PC-9 (cell line): ENCODE results near the gene ZDHHC1. TPM values are rescaled to one million over a fixed set of nuclear protein-coding genes. Genes with fewer than 3 reads are reported as not detected.

Source experiments
- BruUV-seq: library from RNA; stranded (reverse); fragments of 400-500 nt; replicated peaks from 2 replicates; lab custom pipeline; 2021; lab: Mats Ljungman, UMichigan
- CTCF ChIA-PET: fragments of 300-600 bp; sonication (Branson Sonifier 250); formaldehyde crosslinking; loops from one replicate; lab custom pipeline; 2022; ENCODE audit warnings: antibody characterized with exemption; lab: Charles Lee
- POLR2A ChIA-PET: fragments of 300-600 bp; sonication (Branson Sonifier 250); formaldehyde crosslinking; loops from one replicate; lab custom pipeline; 2022; ENCODE audit warnings: antibody characterized with exemption; ENCODE audit not compliant: unreplicated experiment; lab: Charles Lee
- DNase-seq, 2 experiments: peaks; one replicate each; pipeline versions ENCODE4 v3.0.0 to v3.0.0-alpha.2; 2015 to 2022; ENCODE audit warnings: mixed read lengths in 1 of 2
- H2AFZ ChIP-seq: fragments of 200-600 bp; sonication (generic); 2 replicates; pipeline ENCODE4 v1.8.1; 2017; ENCODE audit warnings: antibody characterized with exemption
- H3F3A ChIP-seq: fragments of 200-600 bp; sonication (generic); 2 replicates; pipeline ENCODE4 v1.8.1; 2017; ENCODE audit warnings: antibody characterized with exemption, mild to moderate bottlenecking, low read depth; ENCODE audit not compliant: insufficient read depth
- H3K27ac ChIP-seq: fragments of 200-600 bp; sonication (generic); 2 replicates; pipeline ENCODE4 v1.6.1; 2016; ENCODE audit warnings: mixed run types
- H3K27me3 ChIP-seq: fragments of 200-600 bp; sonication (generic); 2 replicates; pipeline ENCODE4 v1.6.1; 2016; ENCODE audit warnings: low read depth, mixed run types; ENCODE audit not compliant: insufficient read depth
- H3K36me3 ChIP-seq: fragments of 200-600 bp; sonication (generic); 2 replicates; pipeline ENCODE4 v1.6.1; 2016; ENCODE audit warnings: low read depth, mixed run types
- H3K4me1 ChIP-seq: fragments of 200-600 bp; sonication (generic); replicated peaks from 2 replicates; pipeline ENCODE4 v1.6.1; 2016; ENCODE audit warnings: mixed run types; ENCODE audit not compliant: insufficient read depth
- H3K4me2 ChIP-seq: fragments of 200-600 bp; sonication (generic); 2 replicates; pipeline ENCODE4 v1.6.1; 2017; ENCODE audit warnings: mixed run types
- H3K4me3 ChIP-seq: fragments of 200-600 bp; sonication (generic); 2 replicates; pipeline ENCODE4 v1.6.1; 2016; ENCODE audit warnings: mixed run types
- H3K79me2 ChIP-seq: fragments of 200-600 bp; sonication (generic); 2 replicates; pipeline ENCODE4 v1.6.1; 2017; ENCODE audit warnings: low read depth, mixed run types
- H3K9me2 ChIP-seq: fragments of 200-600 bp; sonication (generic); 2 replicates; pipeline ENCODE4 v1.8.1; 2017; ENCODE audit warnings: mild to moderate bottlenecking; ENCODE audit not compliant: insufficient read depth
- H3K9me3 ChIP-seq: fragments of 200-600 bp; sonication (generic); 2 replicates; pipeline ENCODE4 v1.8.1; 2016; ENCODE audit warnings: low read depth; ENCODE audit not compliant: insufficient read depth
- H4K20me1 ChIP-seq: fragments of 200-600 bp; sonication (generic); 2 replicates; pipeline ENCODE4 v1.8.1; 2017; ENCODE audit not compliant: insufficient read depth
- EZH2 ChIP-seq: fragments of 200-600 bp; sonication (generic); IDR thresholded peaks from 2 replicates; pipeline ENCODE4 v1.8.0; 2017; ENCODE audit warnings: antibody characterized with exemption, low read depth
- intact Hi-C: fragments of 100-400 bp; cut with micrococcal nuclease; formaldehyde crosslinking; loops from one replicate; pipeline ENCODE4 v1.10.0; 2022; ENCODE audit not compliant: unreplicated experiment
- total RNA-seq: library from RNA; stranded (reverse); gene quantifications from 2 replicates; pipeline ENCODE4 v1.2.3, GENCODE V29; 2021
- TF ChIP-seq, protein P1 (sequence below): fragments of 200-600 bp; sonication (generic); conservative IDR thresholded peaks from 2 replicates; pipeline ENCODE4 v1.6.1; 2017; ENCODE audit warnings: mixed run types, antibody characterized with exemption, mild to moderate bottlenecking, moderate library complexity

ZDHHC1 gene
- total RNA-seq, 1 experiment from 2014 or later: 12.8 TPM

DNA sequence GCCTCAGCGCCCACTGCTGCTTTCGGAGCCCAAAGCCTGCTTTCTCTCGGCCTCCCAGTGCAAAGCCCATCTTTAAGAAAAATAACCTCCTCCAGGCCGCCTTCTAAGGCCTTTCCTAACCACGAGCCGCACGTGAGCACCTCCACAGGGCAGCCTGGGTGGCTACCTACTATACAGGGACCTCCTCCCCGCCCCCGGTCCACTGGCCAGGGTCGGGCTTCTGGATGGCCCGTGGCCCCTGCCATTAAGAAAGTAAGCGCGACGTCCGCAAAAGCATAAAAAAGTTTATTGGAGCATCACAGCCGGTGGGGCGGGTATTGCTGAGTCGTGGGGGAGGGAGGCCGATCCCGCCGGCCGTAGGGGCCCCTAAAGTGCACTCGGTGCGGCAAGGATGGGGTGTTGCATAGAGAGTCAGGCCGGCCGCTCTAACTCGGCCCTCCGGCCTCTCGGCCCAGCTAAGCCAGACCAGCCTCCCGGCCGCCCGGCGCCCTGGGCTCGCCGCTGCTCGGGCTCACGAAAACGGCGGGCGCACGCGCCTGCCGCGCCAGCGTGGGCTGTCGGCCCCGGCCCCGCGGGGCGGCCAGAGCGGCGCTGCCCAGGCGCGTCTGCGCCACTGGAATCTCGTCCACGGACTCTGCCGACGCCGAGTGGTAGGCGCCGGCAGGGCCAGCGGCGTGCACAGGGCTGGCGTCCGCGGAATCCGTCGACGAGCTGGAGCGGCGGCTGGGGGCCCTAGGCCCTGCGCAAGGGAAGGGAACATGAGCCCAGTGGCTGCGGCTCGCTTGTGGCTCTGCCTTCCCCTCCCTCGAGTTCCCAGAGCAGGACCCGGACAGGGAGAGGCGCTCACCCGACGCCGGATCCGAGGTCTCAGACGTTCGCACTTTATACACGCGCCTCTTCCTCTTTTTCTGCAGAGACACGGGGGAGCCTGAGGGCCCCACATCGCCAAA is 21.8 kb downstream of the ZDHHC1 start:
- Histone ChIP-seq H3K79me2 (no peaks in the 10 kb centered on the region), H3F3A (peaks cover 13% of the 10 kb centered on the region), H3K9me2 (no peaks in the 10 kb centered on the region), H3K27me3 (no peaks in the 10 kb centered on the region), H2AFZ (no peak overlapping the region), H4K20me1 (no peaks in the 10 kb centered on the region), H3K4me1 (peaks cover 17% of the 10 kb centered on the region), H3K9me3 (no peaks in the 10 kb centered on the region), H3K4me3 (no peak overlapping the region), H3K27ac (no peak overlapping the region), H3K4me2 (no peak overlapping the region), H3K36me3 (no peaks in the 10 kb centered on the region)
- BruUV-seq: no TSS peak
- CTCF ChIA-PET: interaction anchor here (0.7 kb wide), 1 partner anchor 20 kb away, joined by 19 read pairs; no protein-coding TSS in a partner anchor
- TF ChIP-seq EZH2: no peak
- TF ChIP-seq, protein P1, sequence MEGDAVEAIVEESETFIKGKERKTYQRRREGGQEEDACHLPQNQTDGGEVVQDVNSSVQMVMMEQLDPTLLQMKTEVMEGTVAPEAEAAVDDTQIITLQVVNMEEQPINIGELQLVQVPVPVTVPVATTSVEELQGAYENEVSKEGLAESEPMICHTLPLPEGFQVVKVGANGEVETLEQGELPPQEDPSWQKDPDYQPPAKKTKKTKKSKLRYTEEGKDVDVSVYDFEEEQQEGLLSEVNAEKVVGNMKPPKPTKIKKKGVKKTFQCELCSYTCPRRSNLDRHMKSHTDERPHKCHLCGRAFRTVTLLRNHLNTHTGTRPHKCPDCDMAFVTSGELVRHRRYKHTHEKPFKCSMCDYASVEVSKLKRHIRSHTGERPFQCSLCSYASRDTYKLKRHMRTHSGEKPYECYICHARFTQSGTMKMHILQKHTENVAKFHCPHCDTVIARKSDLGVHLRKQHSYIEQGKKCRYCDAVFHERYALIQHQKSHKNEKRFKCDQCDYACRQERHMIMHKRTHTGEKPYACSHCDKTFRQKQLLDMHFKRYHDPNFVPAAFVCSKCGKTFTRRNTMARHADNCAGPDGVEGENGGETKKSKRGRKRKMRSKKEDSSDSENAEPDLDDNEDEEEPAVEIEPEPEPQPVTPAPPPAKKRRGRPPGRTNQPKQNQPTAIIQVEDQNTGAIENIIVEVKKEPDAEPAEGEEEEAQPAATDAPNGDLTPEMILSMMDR: no peak
- no peak for DNase-seq
- POLR2A ChIA-PET: interaction anchor here (0.6 kb wide), 2 partner anchors 41 to 55 kb away, joined by 3 to 8 read pairs; no protein-coding TSS in a partner anchor
- intact Hi-C loops: loop anchor here (5.0 to 10.0 kb wide), 2 partner anchors 117 to 200 kb away; partner anchors contain the start of genes E2F4, ELMO3, EXOC3L1 and PLEKHG4

DNA sequence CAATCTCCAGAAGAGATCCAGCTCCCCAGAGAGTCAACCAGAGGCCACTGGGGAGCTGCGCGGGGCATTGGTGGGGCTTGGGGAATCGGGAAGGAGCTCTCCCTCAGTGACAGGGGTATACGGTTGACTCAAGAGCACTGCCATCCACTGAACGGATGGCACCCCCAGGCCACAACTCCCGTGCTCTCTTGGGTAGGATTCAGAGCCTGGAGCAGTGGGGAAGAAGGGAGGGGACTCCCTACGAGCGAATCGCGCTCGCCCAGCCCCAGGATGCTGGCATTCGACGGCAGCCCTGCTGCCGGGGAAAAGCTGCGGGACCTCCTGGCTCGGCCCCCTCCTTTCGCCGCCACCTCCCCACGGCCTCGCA is 22.5 kb downstream of the ZDHHC1 start:
- no peak for DNase-seq
- CTCF ChIA-PET: interaction anchor here (0.7 to 1.1 kb wide), 2 partner anchors 20 to 134 kb away, joined by 4 to 19 read pairs; no protein-coding TSS in a partner anchor
- no peaks in the 10 kb centered on the region for H3K36me3 ChIP-seq
- intact Hi-C loops: loop anchor here (10.0 kb wide), 1 partner anchor 199 kb away; the partner anchor contains the start of genes E2F4, ELMO3 and EXOC3L1
- H2AFZ ChIP-seq: no peak overlapping the region
- H3K9me3 ChIP-seq: no peaks in the 10 kb centered on the region
- BruUV-seq: no TSS peak
- POLR2A ChIA-PET: interaction anchor here (0.6 kb wide), 1 partner anchor 42 kb away, joined by 8 read pairs; no protein-coding TSS in a partner anchor
- no peaks in the 10 kb centered on the region for H3K79me2 ChIP-seq
- peaks cover 17% of the 10 kb centered on the region for H3K4me1 ChIP-seq
- no peaks in the 10 kb centered on the region for H4K20me1 ChIP-seq
- H3K9me2 ChIP-seq: no peaks in the 10 kb centered on the region
- peaks cover 13% of the 10 kb centered on the region for H3F3A ChIP-seq
- H3K4me3 ChIP-seq: no peak overlapping the region
- no peaks in the 10 kb centered on the region for H3K27me3 ChIP-seq
- TF ChIP-seq, protein P1: no peak
- TF ChIP-seq EZH2: no peak
- no peak overlapping the region for H3K27ac ChIP-seq
- peak overlapping the region; percentile 50 for H3K4me2 ChIP-seq

DNA sequence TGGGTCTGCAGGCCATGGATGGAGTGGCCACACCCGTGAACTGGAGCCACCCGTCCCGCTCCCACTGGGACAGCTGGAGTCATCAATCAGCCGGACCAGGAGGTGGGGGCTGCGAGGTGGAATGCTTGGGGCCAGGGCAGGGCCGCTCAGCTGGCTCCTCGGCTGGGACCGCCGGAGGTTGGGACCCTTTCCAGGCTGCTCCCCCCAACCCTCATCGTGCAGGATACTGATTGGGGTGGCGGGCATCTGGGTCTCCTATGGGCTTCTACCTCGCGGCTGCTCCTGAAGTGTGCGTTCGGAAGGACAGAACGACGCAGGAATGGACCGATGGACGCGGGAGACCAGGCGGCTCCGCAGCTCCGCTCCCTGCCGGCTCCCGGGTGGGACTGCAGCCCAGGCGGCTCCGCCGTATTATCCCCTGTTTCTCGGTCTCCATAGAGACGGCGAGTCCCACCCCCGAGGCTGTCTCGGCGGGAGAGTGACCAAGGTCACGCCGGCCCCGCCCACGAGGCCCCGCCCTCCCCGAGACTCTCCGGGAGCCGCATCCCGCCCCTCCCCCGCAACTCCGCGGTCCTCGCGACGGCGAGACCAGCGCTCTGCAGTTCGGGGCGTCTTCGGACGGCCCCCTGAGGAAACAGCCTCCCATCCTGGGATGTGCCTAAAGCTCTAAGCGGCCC is 23.0 kb downstream of the ZDHHC1 start, which contains the start of gene TPPP3:
TPPP3 (minus strand) TSS at position 388 of the 677 bp plus-strand sequence. CDS start 2,387 bp downstream, outside the sequence.
- peak in 1 of 2 experiments; percentile 83 for DNase-seq
- no peak within 1 kb of the TSS for H3K4me3 ChIP-seq
- H3K27ac ChIP-seq: no peak within 1 kb of the TSS
- intact Hi-C loops: loop anchor here (10.0 kb wide), 1 partner anchor 198 kb away; the partner anchor contains the start of genes E2F4, ELMO3 and EXOC3L1
- no peaks in the 10 kb centered on the region for H3K9me2 ChIP-seq
- H3F3A ChIP-seq: peaks cover 13% of the 10 kb centered on the region
- H3K4me1 ChIP-seq: peaks cover 17% of the 10 kb centered on the region
- H4K20me1 ChIP-seq: no peaks in the 10 kb centered on the region
- TF ChIP-seq, protein P1: peak; percentile 39
- no peak for TF ChIP-seq EZH2
- H3K27me3 ChIP-seq: no peaks in the 10 kb centered on the region
- H3K9me3 ChIP-seq: no peaks in the 10 kb centered on the region
- peak within 1 kb of the TSS; percentile 50 for H3K4me2 ChIP-seq
- no peaks in the 10 kb centered on the region for H3K79me2 ChIP-seq
- CTCF ChIA-PET: interaction anchor here (0.6 to 1.1 kb wide), 3 partner anchors 15 to 133 kb away, joined by 4 to 19 read pairs (median 6); no protein-coding TSS in a partner anchor
- POLR2A ChIA-PET: interaction anchor here (0.5 to 0.6 kb wide), 2 partner anchors 43 to 192 kb away, joined by 4 to 8 read pairs; no protein-coding TSS in a partner anchor
- no peak within 1 kb of the TSS for H2AFZ ChIP-seq
- no TSS peak for BruUV-seq
- H3K36me3 ChIP-seq: no peaks in the 10 kb centered on the region
